C1 segment of cervical spinal cord (tissue), 14 donors: ENCODE data around the gene MYCN.
A peak's percentile ranks its signal among the peaks of the same experiment; 100 is the strongest.

Experiments used
- DNase-seq, 14 donors: peaks; one replicate each; lab custom pipeline; 2025; lab: John Stamatoyannopoulos, UW

MYCN gene

DNA sequence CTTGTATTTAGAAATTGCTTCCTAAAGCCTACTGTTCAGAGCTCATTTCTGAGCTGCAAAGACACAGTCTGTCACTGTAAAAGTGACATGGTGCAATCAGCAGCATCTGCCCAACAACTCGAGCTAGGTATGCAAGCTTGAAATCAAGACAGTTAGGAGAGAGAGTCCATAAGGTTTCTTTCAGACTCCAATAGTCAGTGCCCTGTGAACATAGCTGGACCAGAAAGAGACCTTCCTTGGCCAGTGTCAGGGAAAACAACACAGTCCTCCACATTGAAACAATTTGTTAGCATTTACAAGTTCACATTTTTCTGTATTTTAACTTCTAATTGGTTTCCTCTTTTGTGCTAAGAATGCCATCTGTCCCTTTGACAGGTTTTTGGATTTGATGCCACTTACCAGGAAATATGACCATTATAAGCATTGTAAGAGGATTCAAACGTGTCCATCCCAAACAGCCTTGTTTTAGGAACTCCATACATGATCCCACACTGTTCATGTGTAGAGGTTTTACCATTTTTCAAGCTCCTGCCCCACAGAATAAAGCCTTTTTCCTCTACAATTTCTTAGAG, 8.9 kb upstream of the MYCN start:
- no peak for DNase-seq

- no peak for DNase-seq
Measured at GRCh38 chr2:15931950-15932349, 8.4 kb upstream of the MYCN start.

GRCh38 chr2:15932394-15933183, 7.8 kb upstream of the MYCN start:
- DNase-seq, result no peak

GRCh38 chr2:15933184-15933845, 7.0 kb upstream of the MYCN start:
- no peak for DNase-seq

- no peak for DNase-seq
Measured at GRCh38 chr2:15934291-15934945, 5.9 kb upstream of the MYCN start.

DNA sequence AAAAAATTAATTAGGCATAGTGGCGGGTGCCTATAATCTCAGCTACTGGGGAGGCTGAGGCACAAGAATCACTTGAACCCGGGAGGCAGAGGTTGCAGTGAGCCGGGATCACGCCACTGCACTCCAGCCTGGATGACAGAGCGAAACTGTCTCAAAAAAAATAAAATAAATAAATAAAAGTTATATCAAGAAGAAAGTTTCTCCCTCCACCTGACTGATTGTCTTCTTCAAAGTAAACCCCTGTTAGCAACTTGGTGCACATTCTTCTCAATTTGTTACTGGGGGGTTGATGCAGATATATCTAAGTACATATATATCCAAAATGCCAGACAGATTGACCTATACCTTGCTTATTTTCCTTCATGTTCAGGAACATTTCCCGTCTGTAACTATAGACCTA, 5.2 kb upstream of the MYCN start:
- no peak for DNase-seq

GRCh38 chr2:15935675-15936074, 4.7 kb upstream of the MYCN start:
- DNase-seq, result no peak

GRCh38 chr2:15936277-15937104, 3.9 kb upstream of the MYCN start:
- DNase-seq, result no peak

- DNase-seq, result no peak
Measured at GRCh38 chr2:15937105-15937881, 3.1 kb upstream of the MYCN start.

DNA sequence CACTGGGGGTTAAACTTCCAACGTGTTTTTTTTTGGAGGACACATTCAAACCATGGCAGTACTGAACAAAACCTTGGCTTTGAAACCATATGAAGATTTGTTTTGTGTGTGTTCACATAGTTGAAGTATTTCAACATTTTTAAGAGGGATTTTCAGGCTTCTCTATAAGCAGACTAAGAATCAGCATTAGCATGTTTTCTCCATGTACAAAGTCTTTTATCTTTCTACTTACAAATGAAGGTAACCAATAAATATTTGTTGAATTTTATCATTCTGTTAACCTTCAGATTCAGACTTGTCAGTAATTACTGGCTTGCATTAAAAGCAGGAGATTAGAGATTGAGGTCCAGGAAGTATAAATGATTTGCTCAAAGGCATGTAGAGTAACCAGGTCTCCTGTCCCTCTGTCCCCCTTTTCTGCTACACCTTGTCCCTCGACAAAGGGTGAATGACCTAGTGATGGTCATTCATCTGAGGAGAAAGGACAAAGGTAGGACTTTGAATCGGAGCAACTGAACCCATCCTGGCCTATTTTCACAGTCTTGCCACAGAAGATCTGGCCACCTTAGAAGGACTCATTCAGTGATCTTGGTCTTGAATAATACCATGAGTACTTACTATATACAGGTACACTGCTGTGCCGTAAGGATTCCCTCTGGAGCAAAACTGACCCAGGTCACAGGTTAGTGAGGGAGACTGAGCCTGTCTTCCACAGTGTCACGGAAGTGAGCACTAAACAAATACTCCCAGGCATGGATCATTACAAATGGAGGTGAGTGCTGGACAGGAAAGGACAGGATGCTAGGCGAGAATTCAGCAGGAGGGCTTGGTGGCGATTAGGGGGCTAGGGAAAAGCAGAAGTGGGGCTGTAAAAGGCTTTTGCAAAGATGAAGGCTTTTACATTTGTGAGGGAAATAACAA, 2.2 kb upstream of the MYCN start:
- DNase-seq, result no peak

DNA sequence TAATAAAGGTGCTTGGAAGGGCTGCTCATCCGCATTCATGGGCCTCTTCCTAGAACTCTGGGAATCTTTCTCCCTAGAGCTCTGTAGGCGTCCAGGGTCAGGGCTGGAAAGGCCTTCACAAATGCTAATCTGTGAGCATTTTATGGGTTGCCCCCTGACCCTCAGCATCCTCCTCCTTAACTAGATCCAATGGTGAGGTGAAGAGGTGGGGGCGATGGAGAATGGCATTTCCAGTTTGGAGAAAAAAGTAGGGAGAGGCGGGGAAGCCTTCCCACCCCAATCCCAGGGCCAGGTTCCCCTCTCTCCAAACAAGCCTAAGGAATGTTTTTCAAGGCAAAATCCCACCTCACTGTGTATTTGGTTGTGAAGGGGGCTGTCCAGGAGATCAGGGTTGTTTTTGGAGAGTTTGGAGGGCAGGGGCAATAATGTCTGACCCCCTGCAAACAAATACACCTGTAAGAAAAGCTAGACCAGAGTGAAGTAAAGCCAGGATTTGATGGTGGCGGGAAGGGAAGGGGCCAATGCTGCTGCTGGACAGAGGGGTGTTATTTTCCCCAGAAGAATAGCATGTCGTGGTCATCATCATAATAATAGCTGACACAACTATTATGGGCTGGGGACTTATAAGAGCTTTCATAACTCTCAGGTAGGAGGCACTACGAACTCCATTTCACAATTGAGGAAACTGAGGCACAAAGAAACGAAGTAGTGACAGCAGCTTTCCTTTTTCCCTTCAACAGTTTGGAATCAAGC, 1.4 kb upstream of the MYCN start:
- no peak for DNase-seq

DNA sequence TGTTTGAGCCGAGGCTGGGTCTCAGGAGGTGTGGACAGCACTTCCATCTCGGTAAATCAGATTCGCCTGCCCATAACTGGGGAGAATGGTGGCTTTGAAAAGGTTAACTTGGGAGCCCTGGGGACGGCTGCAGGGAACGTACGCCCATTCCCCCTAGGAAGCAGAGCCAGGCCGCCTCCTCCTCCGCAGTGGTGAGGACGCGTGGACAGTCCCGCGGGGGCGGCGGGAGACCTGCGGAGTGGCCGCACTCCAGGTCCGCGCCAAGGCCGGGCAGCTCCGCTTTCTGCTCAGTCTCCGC, 845 bp upstream of the MYCN start:
- DNase-seq, result no peak

DNA sequence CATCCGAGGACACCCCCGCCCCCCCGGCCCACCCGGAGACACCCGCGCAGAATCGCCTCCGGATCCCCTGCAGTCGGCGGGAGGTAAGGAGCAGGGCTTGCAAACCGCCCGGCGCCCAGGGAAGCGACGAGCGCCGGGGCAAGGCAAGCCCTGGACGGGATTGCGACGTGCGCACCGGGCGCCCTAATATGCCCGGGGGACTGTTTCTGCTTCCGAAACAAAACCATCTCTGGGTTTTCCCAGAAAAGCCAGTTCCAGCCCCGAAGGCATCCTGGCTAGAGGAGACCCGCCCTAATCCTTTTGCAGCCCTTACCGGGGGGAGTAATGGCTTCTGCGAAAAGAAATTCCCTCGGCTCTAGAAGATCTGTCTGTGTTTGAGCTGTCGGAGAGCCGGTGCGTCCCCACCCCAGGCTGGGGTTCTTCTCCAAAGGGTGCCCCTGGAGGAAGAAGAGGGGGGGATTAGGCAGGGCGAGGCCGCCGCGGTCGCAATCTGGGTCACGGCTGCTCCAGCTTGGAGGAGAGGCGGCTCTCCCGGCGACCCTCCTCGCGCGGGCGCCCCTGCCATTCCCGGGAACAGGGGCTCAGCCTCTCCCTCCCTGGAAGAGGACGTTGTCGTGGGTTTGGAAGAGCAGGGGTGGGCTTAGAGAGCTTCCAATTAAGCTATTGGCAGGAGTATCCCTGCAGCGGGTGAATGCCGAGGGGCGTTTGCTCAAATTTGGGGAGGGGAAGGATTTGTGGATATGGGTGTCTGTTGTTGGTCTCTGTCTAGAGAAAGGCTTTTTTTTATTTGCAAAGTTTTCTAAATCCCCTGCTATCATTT, 521 bp downstream of the MYCN start:
- DNase-seq, result peak in 8 of 14 donors; percentile 18 to 67 (median 53)

GRCh38 chr2:15941481-15941850, 1.1 kb downstream of the MYCN start:
- DNase-seq, result peak in 11 of 14 donors; percentile 10 to 64 (median 35)

DNA sequence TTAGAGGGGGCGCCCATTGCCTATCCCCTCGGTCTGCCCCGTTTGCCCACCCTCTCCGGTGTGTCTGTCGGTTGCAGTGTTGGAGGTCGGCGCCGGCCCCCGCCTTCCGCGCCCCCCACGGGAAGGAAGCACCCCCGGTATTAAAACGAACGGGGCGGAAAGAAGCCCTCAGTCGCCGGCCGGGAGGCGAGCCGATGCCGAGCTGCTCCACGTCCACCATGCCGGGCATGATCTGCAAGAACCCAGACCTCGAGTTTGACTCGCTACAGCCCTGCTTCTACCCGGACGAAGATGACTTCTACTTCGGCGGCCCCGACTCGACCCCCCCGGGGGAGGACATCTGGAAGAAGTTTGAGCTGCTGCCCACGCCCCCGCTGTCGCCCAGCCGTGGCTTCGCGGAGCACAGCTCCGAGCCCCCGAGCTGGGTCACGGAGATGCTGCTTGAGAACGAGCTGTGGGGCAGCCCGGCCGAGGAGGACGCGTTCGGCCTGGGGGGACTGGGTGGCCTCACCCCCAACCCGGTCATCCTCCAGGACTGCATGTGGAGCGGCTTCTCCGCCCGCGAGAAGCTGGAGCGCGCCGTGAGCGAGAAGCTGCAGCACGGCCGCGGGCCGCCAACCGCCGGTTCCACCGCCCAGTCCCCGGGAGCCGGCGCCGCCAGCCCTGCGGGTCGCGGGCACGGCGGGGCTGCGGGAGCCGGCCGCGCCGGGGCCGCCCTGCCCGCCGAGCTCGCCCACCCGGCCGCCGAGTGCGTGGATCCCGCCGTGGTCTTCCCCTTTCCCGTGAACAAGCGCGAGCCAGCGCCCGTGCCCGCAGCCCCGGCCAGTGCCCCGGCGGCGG, 1.7 kb downstream of the MYCN start:
- DNase-seq, result peak in 9 of 14 donors; percentile 29 to 64 (median 45)

GRCh38 chr2:15942711-15943345, 2.5 kb downstream of the MYCN start:
- peak in 7 of 14 donors; percentile 13 to 65 (median 39) for DNase-seq
